Measurements from ENCODE around the gene QSER1. TPM values are rescaled to one million over a fixed set of nuclear protein-coding genes. Genes with fewer than 3 reads are reported as not detected.
A peak's percentile ranks its signal among the peaks of the same experiment; 100 is the strongest.

Gene QSER1
- total and polyA plus RNA-seq, 2 experiments from 2014 or later: 29.4 to 132 TPM

GRCh38 chr11:32855601-32856000 is 37.0 kb upstream of the QSER1 start (continued):
- TF ChIP-seq, protein P1, sequence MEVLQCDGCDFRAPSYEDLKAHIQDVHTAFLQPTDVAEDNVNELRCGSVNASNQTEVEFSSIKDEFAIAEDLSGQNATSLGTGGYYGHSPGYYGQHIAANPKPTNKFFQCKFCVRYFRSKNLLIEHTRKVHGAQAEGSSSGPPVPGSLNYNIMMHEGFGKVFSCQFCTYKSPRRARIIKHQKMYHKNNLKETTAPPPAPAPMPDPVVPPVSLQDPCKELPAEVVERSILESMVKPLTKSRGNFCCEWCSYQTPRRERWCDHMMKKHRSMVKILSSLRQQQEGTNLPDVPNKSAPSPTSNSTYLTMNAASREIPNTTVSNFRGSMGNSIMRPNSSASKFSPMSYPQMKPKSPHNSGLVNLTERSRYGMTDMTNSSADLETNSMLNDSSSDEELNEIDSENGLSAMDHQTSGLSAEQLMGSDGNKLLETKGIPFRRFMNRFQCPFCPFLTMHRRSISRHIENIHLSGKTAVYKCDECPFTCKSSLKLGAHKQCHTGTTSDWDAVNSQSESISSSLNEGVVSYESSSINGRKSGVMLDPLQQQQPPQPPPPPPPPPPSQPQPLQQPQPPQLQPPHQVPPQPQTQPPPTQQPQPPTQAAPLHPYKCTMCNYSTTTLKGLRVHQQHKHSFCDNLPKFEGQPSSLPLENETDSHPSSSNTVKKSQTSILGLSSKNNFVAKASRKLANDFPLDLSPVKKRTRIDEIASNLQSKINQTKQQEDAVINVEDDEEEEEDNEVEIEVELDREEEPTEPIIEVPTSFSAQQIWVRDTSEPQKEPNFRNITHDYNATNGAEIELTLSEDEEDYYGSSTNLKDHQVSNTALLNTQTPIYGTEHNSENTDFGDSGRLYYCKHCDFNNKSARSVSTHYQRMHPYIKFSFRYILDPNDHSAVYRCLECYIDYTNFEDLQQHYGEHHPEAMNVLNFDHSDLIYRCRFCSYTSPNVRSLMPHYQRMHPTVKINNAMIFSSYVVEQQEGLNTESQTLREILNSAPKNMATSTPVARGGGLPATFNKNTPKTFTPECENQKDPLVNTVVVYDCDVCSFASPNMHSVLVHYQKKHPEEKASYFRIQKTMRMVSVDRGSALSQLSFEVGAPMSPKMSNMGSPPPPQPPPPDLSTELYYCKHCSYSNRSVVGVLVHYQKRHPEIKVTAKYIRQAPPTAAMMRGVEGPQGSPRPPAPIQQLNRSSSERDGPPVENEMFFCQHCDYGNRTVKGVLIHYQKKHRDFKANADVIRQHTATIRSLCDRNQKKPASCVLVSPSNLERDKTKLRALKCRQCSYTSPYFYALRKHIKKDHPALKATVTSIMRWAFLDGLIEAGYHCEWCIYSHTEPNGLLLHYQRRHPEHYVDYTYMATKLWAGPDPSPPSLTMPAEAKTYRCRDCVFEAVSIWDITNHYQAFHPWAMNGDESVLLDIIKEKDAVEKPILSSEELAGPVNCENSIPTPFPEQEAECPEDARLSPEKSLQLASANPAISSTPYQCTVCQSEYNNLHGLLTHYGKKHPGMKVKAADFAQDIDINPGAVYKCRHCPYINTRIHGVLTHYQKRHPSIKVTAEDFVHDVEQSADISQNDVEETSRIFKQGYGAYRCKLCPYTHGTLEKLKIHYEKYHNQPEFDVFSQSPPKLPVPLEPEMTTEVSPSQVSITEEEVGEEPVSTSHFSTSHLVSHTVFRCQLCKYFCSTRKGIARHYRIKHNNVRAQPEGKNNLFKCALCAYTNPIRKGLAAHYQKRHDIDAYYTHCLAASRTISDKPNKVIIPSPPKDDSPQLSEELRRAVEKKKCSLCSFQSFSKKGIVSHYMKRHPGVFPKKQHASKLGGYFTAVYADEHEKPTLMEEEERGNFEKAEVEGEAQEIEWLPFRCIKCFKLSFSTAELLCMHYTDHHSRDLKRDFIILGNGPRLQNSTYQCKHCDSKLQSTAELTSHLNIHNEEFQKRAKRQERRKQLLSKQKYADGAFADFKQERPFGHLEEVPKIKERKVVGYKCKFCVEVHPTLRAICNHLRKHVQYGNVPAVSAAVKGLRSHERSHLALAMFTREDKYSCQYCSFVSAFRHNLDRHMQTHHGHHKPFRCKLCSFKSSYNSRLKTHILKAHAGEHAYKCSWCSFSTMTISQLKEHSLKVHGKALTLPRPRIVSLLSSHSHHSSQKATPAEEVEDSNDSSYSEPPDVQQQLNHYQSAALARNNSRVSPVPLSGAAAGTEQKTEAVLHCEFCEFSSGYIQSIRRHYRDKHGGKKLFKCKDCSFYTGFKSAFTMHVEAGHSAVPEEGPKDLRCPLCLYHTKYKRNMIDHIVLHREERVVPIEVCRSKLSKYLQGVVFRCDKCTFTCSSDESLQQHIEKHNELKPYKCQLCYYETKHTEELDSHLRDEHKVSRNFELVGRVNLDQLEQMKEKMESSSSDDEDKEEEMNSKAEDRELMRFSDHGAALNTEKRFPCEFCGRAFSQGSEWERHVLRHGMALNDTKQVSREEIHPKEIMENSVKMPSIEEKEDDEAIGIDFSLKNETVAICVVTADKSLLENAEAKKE (CRISPR knock-in tag; IDR thresholded peaks at IDR 0.05): no peak
- TF ChIP-seq EZH2 (IDR thresholded peaks at IDR 0.05; ENCODE audit: low read depth, unreplicated experiment) (no peak), CREB1 (CRISPR knock-in tag; IDR thresholded peaks at IDR 0.05; ENCODE audit: low read depth) (no peak)
- TF ChIP-seq, protein P2, sequence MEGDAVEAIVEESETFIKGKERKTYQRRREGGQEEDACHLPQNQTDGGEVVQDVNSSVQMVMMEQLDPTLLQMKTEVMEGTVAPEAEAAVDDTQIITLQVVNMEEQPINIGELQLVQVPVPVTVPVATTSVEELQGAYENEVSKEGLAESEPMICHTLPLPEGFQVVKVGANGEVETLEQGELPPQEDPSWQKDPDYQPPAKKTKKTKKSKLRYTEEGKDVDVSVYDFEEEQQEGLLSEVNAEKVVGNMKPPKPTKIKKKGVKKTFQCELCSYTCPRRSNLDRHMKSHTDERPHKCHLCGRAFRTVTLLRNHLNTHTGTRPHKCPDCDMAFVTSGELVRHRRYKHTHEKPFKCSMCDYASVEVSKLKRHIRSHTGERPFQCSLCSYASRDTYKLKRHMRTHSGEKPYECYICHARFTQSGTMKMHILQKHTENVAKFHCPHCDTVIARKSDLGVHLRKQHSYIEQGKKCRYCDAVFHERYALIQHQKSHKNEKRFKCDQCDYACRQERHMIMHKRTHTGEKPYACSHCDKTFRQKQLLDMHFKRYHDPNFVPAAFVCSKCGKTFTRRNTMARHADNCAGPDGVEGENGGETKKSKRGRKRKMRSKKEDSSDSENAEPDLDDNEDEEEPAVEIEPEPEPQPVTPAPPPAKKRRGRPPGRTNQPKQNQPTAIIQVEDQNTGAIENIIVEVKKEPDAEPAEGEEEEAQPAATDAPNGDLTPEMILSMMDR (conservative IDR thresholded peaks at IDR 0.05; ENCODE audit: low read depth in 2 of 2): no peak

DNA sequence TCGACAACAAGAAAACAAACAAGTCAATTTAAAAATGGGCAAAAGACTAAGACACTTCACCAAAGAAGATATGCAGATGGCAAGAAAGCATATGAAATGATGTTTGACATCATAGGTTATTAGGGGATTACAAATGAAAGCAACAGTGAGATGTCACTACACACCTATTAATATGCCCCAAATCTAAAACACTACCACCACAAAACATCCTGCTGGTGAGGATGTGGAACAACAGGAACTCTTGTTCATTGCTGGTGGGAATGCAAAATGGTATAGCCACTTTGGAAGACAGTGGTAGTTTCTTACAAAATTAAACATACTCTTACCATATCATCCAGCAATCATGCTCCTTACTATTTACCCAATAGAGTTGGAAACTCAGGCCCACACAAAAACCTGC is 33.9 kb upstream of the QSER1 start:
- H4K20me1 ChIP-seq (replicated peaks; ENCODE audit: insufficient read depth): no peaks in the 10 kb centered on the region
- Mint-ChIP-seq H3K4me3 (no peak overlapping the region), H3K36me3 (ENCODE audit: low read depth) (no peaks in the 10 kb centered on the region), H3K27ac (no peak overlapping the region), H3K9me3 (no peaks in the 10 kb centered on the region), H3K27me3 (ENCODE audit: insufficient read depth, low read depth, poor library complexity) (no peaks in the 10 kb centered on the region), H3K4me1 (no peaks in the 10 kb centered on the region)
- no peak overlapping the region for H3K4me2 ChIP-seq
- no peaks in the 10 kb centered on the region for H3F3A ChIP-seq (replicated peaks; ENCODE audit: low read depth)
- no peak overlapping the region for H2AFZ ChIP-seq
- no peaks in the 10 kb centered on the region; the same call in 1 of the 2 replicates for H3K9me2 ChIP-seq (ENCODE audit: insufficient read depth)
- H3K4me1 ChIP-seq (ENCODE audit: insufficient read depth): no peaks in the 10 kb centered on the region
- no peaks in the 10 kb centered on the region for H3K79me2 ChIP-seq (replicated peaks; ENCODE audit: insufficient read depth)
- no peak overlapping the region for H3K27ac ChIP-seq (ENCODE audit: low read depth)
- no peaks in the 10 kb centered on the region for H3K27me3 ChIP-seq (ENCODE audit: insufficient read depth)
- ATAC-seq (no peak), DNase-seq (ENCODE audit: low spot score) (peak; percentile 13)
- no peaks in the 10 kb centered on the region for H3K36me3 ChIP-seq (ENCODE audit: insufficient read depth)
- no peak overlapping the region for H3K4me3 ChIP-seq
- TF ChIP-seq, protein P2 (conservative IDR thresholded peaks at IDR 0.05; ENCODE audit: low read depth in 2 of 2): peak in 1 of 2 experiments; percentile 44; a peak in 1 of 4 replicates
- no peak for TF ChIP-seq ZNF331 (CRISPR knock-in tag; IDR thresholded peaks at IDR 0.05; ENCODE audit: low read depth)

All from GM23338 (cell line).